Astrocyte (in vitro differentiated cells and primary cell): ENCODE results near the gene PHC2. TPM values are rescaled to one million over a fixed set of nuclear protein-coding genes. Genes with fewer than 3 reads are reported as not detected.
A peak's percentile ranks its signal among the peaks of the same experiment; 100 is the strongest.

Source experiments
- DNase-seq: peaks from one replicate; pipeline ENCODE4 v3.0.0-alpha.2; 2010; ENCODE audit warnings: low read depth
- FAIRE-seq: peaks from 2 replicates; lab custom pipeline; 2011; peaks lifted over from hg19 to GRCh38; lab: Jason Lieb, UNC
- H2AFZ ChIP-seq: 2 replicates; pipeline ENCODE4 v1.6.0; 2012; ENCODE audit warnings: low read depth, low read length, inconsistent platforms
- H3K27ac ChIP-seq: 2 replicates; pipeline ENCODE4 v1.5.1; 2011; ENCODE audit warnings: low read depth, low read length, inconsistent platforms
- H3K27me3 ChIP-seq: 2 replicates; pipeline ENCODE4 v1.6.0; 2011; ENCODE audit warnings: low read length, inconsistent platforms; ENCODE audit not compliant: insufficient read depth
- H3K36me3 ChIP-seq: 2 replicates; pipeline ENCODE4 v1.5.1; 2011; ENCODE audit warnings: low read length, inconsistent platforms; ENCODE audit not compliant: insufficient read depth
- H3K4me1 ChIP-seq: 2 replicates; pipeline ENCODE4 v1.5.1; 2011; ENCODE audit warnings: low read length, inconsistent platforms; ENCODE audit not compliant: insufficient read depth
- H3K4me2 ChIP-seq: 2 replicates; pipeline ENCODE4 v1.6.0; 2012; ENCODE audit warnings: low read length, inconsistent platforms
- H3K4me3 ChIP-seq: 2 replicates; pipeline ENCODE4 v1.5.1; 2011; ENCODE audit warnings: low read depth, mild to moderate bottlenecking, low read length, inconsistent platforms; ENCODE audit not compliant: insufficient read depth
- H3K79me2 ChIP-seq: 2 replicates; pipeline ENCODE4 v1.6.0; 2012; ENCODE audit warnings: mild to moderate bottlenecking, low read length, inconsistent platforms; ENCODE audit not compliant: insufficient read depth
- H3K9ac ChIP-seq: 2 replicates; pipeline ENCODE4 v1.6.0; 2012; ENCODE audit warnings: mild to moderate bottlenecking, low read length, inconsistent platforms
- H3K9me3 ChIP-seq: 2 replicates; pipeline ENCODE4 v1.5.1; 2012; ENCODE audit warnings: low read depth, mild to moderate bottlenecking, low read length, inconsistent platforms; ENCODE audit not compliant: insufficient read depth
- H4K20me1 ChIP-seq: 2 replicates; pipeline ENCODE4 v1.6.0; 2012; ENCODE audit warnings: low read length, inconsistent platforms; ENCODE audit not compliant: insufficient read depth
- H3K27ac Mint-ChIP-seq: one replicate; pipeline ENCODE4 v1.8.0; 2021; ENCODE audit warnings: mild to moderate bottlenecking, mixed read lengths; ENCODE audit not compliant: unreplicated experiment
- H3K27me3 Mint-ChIP-seq: one replicate; pipeline ENCODE4 v1.8.0; 2021; ENCODE audit warnings: low read depth, mixed read lengths; ENCODE audit not compliant: unreplicated experiment
- H3K36me3 Mint-ChIP-seq: one replicate; pipeline ENCODE4 v1.8.0; 2021; ENCODE audit warnings: low read depth, mixed read lengths; ENCODE audit not compliant: unreplicated experiment
- H3K4me1 Mint-ChIP-seq: one replicate; pipeline ENCODE4 v1.8.0; 2021; ENCODE audit warnings: low read depth, mixed read lengths; ENCODE audit not compliant: unreplicated experiment
- H3K4me3 Mint-ChIP-seq: one replicate; pipeline ENCODE4 v1.8.0; 2021; ENCODE audit warnings: mild to moderate bottlenecking, moderate library complexity, mixed read lengths; ENCODE audit not compliant: unreplicated experiment
- H3K9me3 Mint-ChIP-seq: one replicate; pipeline ENCODE4 v1.8.0; 2021; ENCODE audit warnings: mild to moderate bottlenecking, mixed read lengths; ENCODE audit not compliant: unreplicated experiment
- CTCF ChIP-seq: IDR thresholded peaks from 2 replicates; pipeline ENCODE4 v1.5.1; 2011; ENCODE audit warnings: low read depth, mild to moderate bottlenecking, inconsistent platforms, low read length, moderate library complexity; ENCODE audit not compliant: insufficient read depth
- EZH2 ChIP-seq: IDR thresholded peaks from 2 replicates; pipeline ENCODE4 v1.6.1; 2012; ENCODE audit warnings: mild to moderate bottlenecking, low read length, inconsistent platforms; ENCODE audit not compliant: insufficient read depth
- total RNA-seq: library from RNA; stranded (reverse); gene quantifications from 2 replicates; pipeline ENCODE4 v1.2.1, GENCODE V29; 2021

PHC2 gene
- total RNA-seq, 1 donor from 2014 or later, result 113 TPM

GRCh38 chr1:33338440-33339211 lies 92.3 kb downstream of the PHC2 start:
- H3K79me2 ChIP-seq, result peaks cover 100% of the 10 kb centered on the region
- Mint-ChIP-seq H3K36me3 (peaks cover 25% of the 10 kb centered on the region), H3K27me3 (no peaks in the 10 kb centered on the region), H3K9me3 (no peaks in the 10 kb centered on the region), H3K4me1 (peaks cover 94% of the 10 kb centered on the region), H3K27ac (peak overlapping the region; percentile 89), H3K4me3 (peak overlapping the region; percentile 70)
- DNase-seq, result peak; percentile 74
- peak overlapping the region; percentile 62 for H3K9ac ChIP-seq
- FAIRE-seq, result no peak
- H3K27ac ChIP-seq, result peak overlapping the region; percentile 69
- no peaks in the 10 kb centered on the region for H3K27me3 ChIP-seq
- H3K4me1 ChIP-seq, result peaks cover 78% of the 10 kb centered on the region
- H4K20me1 ChIP-seq, result peaks cover 96% of the 10 kb centered on the region
- H2AFZ ChIP-seq, result no peak overlapping the region
- H3K9me3 ChIP-seq, result no peaks in the 10 kb centered on the region
- TF ChIP-seq EZH2 (no peak), CTCF (no peak)
- peaks cover 42% of the 10 kb centered on the region for H3K36me3 ChIP-seq
- peak overlapping the region; percentile 13 for H3K4me3 ChIP-seq
- H3K4me2 ChIP-seq, result peak overlapping the region; percentile 79

GRCh38 chr1:33338048-33338439 lies 92.9 kb downstream of the PHC2 start:
- peaks cover 45% of the 10 kb centered on the region for H3K36me3 ChIP-seq
- peaks cover 31% of the 10 kb centered on the region for H3K36me3 Mint-ChIP-seq
- peaks cover 98% of the 10 kb centered on the region for H4K20me1 ChIP-seq
- no peak overlapping the region for H2AFZ ChIP-seq
- no peaks in the 10 kb centered on the region for H3K27me3 Mint-ChIP-seq
- peaks cover 100% of the 10 kb centered on the region for H3K79me2 ChIP-seq
- DNase-seq, result peak; percentile 72
- H3K27ac Mint-ChIP-seq, result peak overlapping the region; percentile 70
- no peaks in the 10 kb centered on the region for H3K9me3 Mint-ChIP-seq
- H3K4me1 Mint-ChIP-seq, result peaks cover 94% of the 10 kb centered on the region
- H3K27ac ChIP-seq, result peak overlapping the region; percentile 69
- no peak overlapping the region for H3K4me3 ChIP-seq
- H3K4me1 ChIP-seq, result peaks cover 74% of the 10 kb centered on the region
- TF ChIP-seq CTCF (no peak), EZH2 (no peak)
- peak; percentile 5 for FAIRE-seq
- peak overlapping the region; percentile 79 for H3K4me2 ChIP-seq
- H3K27me3 ChIP-seq, result no peaks in the 10 kb centered on the region
- H3K9ac ChIP-seq, result peak overlapping the region; percentile 62
- H3K9me3 ChIP-seq, result no peaks in the 10 kb centered on the region
- H3K4me3 Mint-ChIP-seq, result peak overlapping the region; percentile 25

GRCh38 chr1:33337441-33337840 lies 93.5 kb downstream of the PHC2 start:
- Histone ChIP-seq H3K4me2 (peak overlapping the region; percentile 79), H3K27me3 (no peaks in the 10 kb centered on the region), H2AFZ (no peak overlapping the region), H3K79me2 (peaks cover 100% of the 10 kb centered on the region), H3K9me3 (no peaks in the 10 kb centered on the region), H3K27ac (peak overlapping the region; percentile 14), H3K36me3 (peaks cover 47% of the 10 kb centered on the region), H4K20me1 (peaks cover 99% of the 10 kb centered on the region), H3K4me3 (no peak overlapping the region), H3K4me1 (peaks cover 72% of the 10 kb centered on the region), H3K9ac (peak overlapping the region; percentile 62)
- H3K4me1 Mint-ChIP-seq, result peaks cover 92% of the 10 kb centered on the region
- DNase-seq (no peak), FAIRE-seq (no peak)
- no peaks in the 10 kb centered on the region for H3K27me3 Mint-ChIP-seq
- no peak overlapping the region for H3K4me3 Mint-ChIP-seq
- TF ChIP-seq CTCF (no peak), EZH2 (no peak)
- peak overlapping the region; percentile 70 for H3K27ac Mint-ChIP-seq
- H3K36me3 Mint-ChIP-seq, result peaks cover 31% of the 10 kb centered on the region
- no peaks in the 10 kb centered on the region for H3K9me3 Mint-ChIP-seq
